DMS 273 (cell line): ENCODE data around the gene IFI30.

Source experiments
- DNase-seq: peaks from one replicate; lab custom pipeline; 2025; ENCODE audit not compliant: unreplicated experiment; lab: John Stamatoyannopoulos, UW

Gene IFI30

GRCh38 chr19:18223860-18224524 is 50.4 kb downstream of the IFI30 start:
- peak; percentile 72 for DNase-seq

DNA sequence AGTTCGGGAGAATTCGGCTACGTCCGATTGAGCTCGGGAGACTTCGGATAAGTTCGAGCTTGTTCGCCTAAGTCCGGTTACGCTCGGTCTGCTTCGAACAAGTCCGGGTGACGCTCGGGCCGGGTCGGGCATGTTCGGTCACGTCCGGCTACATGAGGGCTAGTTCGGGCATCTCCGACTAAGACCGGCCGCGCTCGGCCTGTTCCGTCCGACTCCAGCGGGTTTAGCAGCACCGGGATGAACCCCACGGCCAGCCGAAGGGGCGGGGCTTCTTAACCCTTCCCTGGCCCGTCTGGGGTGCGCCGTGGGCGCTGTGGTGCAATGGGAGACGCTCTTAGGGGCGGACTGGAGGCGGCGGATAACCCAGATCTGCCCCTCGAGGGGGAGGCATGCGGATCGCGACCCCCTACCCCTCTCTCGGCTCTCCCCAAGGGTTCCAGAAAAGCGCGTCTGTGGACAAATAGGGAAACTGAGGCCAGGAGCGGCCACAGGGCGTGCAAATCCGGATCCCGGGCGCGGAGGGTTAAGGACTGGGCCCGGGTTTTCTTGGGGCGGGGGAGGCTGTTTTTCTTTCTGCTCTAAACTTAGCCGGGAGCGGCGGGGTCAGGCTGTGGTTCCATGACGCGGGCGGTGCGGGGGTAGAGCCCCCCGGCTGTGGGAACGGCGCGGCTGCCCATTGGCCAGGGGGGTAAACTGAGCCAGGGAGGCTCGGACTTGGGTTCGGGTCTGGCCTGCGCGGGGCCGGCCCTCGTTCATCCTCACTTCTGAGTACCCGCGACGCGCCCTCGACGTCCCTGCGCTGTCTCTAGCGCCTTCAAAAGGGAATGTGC is 51.1 kb downstream of the IFI30 start:
- DNase-seq, result peak; percentile 99

DNA sequence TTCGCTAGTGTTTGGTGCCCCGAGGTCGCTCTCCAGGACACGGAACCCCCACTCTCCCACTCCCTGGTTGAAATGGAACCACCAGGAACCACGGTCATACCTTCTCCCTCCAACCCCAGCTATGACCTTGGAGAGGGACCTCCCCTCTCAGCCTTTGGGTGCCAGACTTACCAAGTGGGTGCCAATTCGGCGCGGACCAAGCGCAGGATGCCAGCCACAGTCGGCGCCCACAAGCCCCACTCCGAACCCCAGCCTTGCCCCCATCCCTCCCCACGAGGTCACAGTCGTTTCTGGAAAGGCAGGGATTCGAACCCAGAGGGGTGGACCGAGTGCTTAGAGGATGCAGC is 51.7 kb downstream of the IFI30 start:
- DNase-seq, result no peak

DNA sequence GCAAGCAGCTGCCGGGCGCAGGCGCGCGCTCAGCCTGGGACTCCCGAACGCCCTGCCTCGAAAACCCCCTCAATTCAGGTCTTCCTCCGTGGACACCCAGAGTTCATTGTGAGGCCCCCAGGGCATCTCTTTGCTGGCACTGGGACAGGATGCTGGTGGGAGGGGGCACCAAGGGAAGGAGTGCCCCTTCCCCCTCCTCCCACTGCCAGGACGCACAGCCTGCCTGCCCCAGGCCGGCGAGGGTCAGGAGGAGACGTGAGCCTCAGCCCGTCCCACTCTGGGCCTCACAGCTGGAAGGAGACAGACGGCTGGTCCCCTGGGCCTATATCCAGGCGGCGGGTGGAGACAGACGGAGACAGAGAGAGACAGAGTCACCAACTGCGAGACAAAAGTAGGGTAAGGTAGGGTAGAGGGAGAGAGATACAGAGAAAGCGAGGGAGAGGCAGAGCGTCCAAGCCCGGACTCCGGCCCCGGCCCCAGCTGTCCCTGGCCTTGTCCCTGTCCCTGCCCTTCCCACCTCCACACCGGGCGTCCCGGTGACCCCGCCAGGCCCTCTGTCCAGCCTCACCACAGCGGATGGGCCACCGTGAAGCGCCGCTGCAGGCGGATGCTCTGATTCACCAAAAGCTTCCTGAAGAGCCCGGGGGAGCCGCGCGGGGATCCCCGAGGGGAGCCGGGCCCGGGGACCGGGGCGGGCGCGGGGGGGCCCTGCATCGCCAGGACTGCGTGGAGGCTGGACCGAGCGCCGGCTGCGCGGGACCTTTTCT is 52.3 kb downstream of the IFI30 start, which contains the start of gene PDE4C:
Gene PDE4C, minus strand, starts transcription at position 737 of the 767 bp plus-strand sequence. Its CDS starts 23 bp downstream, at position 714.
- peak; percentile 83 for DNase-seq

- DNase-seq, result no peak
These were observed 53.6 kb downstream of the IFI30 start for GRCh38 chr19:18226956-18227780.
